Mesenchymal stem cell (in vitro differentiated cells and primary cell): ENCODE data around the gene FAM118A.

ENCODE experiments used
- DNase-seq: peaks from one replicate; pipeline ENCODE4 v3.0.0-alpha.2; 2013
- H2AFZ ChIP-seq: one replicate; pipeline ENCODE4 v1.6.1; 2013; ENCODE audit warnings: low read depth, mild to moderate bottlenecking, control low read depth, inconsistent platforms, low read length, moderate library complexity
- H2AK5ac ChIP-seq: 2 replicates; pipeline ENCODE4 v1.6.1; 2013; ENCODE audit warnings: low read length, moderate library complexity, mild to moderate bottlenecking, inconsistent platforms; ENCODE audit not compliant: severe bottlenecking
- H2BK120ac ChIP-seq: one replicate; pipeline ENCODE4 v1.6.1; 2013; ENCODE audit warnings: low read depth, mild to moderate bottlenecking, inconsistent platforms, low read length, moderate library complexity
- H2BK12ac ChIP-seq, 2 experiments: one replicate each; pipeline ENCODE4 v1.6.1; 2013; ENCODE audit warnings: inconsistent platforms in 2 of 2, low read length in 2 of 2, mild to moderate bottlenecking in 2 of 2, moderate library complexity in 2 of 2, control low read depth in 1 of 2
- H2BK15ac ChIP-seq: one replicate; pipeline ENCODE4 v1.6.1; 2013; ENCODE audit warnings: mild to moderate bottlenecking, low read depth, inconsistent platforms; ENCODE audit not compliant: poor library complexity, severe bottlenecking
- H2BK5ac ChIP-seq: 2 replicates; pipeline ENCODE4 v1.6.1; 2013; ENCODE audit warnings: low read depth, mild to moderate bottlenecking, low read length, control low read depth, inconsistent platforms; ENCODE audit not compliant: poor library complexity, severe bottlenecking
- H3K14ac ChIP-seq, 2 experiments: one replicate each; pipeline ENCODE4 v1.6.1; 2013; ENCODE audit warnings: inconsistent platforms in 2 of 2, low read length in 2 of 2, control low read depth in 1 of 2, mild to moderate bottlenecking in 1 of 2, moderate library complexity in 1 of 2
- H3K18ac ChIP-seq, 2 experiments: one replicate each; pipeline ENCODE4 v1.6.1; 2013; ENCODE audit warnings: inconsistent platforms in 2 of 2, low read length in 2 of 2, control low read depth in 1 of 2, low read depth in 1 of 2, mild to moderate bottlenecking in 1 of 2
- H3K23ac ChIP-seq, 2 experiments: one replicate each; pipeline ENCODE4 v1.6.1; 2013; ENCODE audit warnings: inconsistent platforms in 2 of 2, low read length in 2 of 2, mild to moderate bottlenecking in 2 of 2, moderate library complexity in 2 of 2, control low read depth in 1 of 2
- H3K27ac ChIP-seq: 2 replicates; pipeline ENCODE4 v1.5.1; 2013; ENCODE audit warnings: mild to moderate bottlenecking, moderate library complexity, low read length, control low read depth, inconsistent platforms; ENCODE audit not compliant: poor library complexity, severe bottlenecking
- H3K27me3 ChIP-seq, 2 experiments: 2 replicates each; pipeline versions ENCODE4 v1.6.1 to v1.7.0; 2013; ENCODE audit warnings: low read length in 2 of 2, mild to moderate bottlenecking in 2 of 2, moderate library complexity in 2 of 2, control low read depth in 1 of 2, inconsistent platforms in 1 of 2; ENCODE audit not compliant: control insufficient read depth in 1 of 2, insufficient read depth in 1 of 2
- H3K36me3 ChIP-seq, 2 experiments: 2 replicates each; pipeline versions ENCODE4 v1.6.1 to v1.7.0; 2013; ENCODE audit warnings: low read length in 2 of 2, control low read depth in 1 of 2, inconsistent platforms in 1 of 2, low read depth in 1 of 2, mild to moderate bottlenecking in 1 of 2; ENCODE audit not compliant: insufficient read depth in 2 of 2, control insufficient read depth in 1 of 2
- H3K4ac ChIP-seq, 2 experiments: one replicate each; pipeline ENCODE4 v1.6.1; 2013; ENCODE audit warnings: inconsistent platforms in 2 of 2, low read length in 2 of 2, mild to moderate bottlenecking in 2 of 2, moderate library complexity in 2 of 2, control low read depth in 1 of 2, low read depth in 1 of 2
- H3K4me1 ChIP-seq: 2 replicates; pipeline ENCODE4 v1.6.1; 2013; ENCODE audit warnings: low read depth, low read length, control low read depth; ENCODE audit not compliant: control insufficient read depth, insufficient read depth
- H3K4me2 ChIP-seq: 2 replicates; pipeline ENCODE4 v1.6.1; 2013; ENCODE audit warnings: low read length, mild to moderate bottlenecking, inconsistent platforms; ENCODE audit not compliant: poor library complexity, severe bottlenecking
- H3K4me3 ChIP-seq, 2 experiments: 2 replicates each; pipeline versions ENCODE4 v1.5.1 to v1.7.0; 2013; ENCODE audit warnings: low read length in 2 of 2, mild to moderate bottlenecking in 2 of 2, control low read depth in 1 of 2, low read depth in 1 of 2; ENCODE audit not compliant: insufficient read depth in 1 of 2
- H3K79me1 ChIP-seq: replicated peaks from 2 replicates; pipeline ENCODE4 v1.6.1; 2013; ENCODE audit warnings: mild to moderate bottlenecking, control low read depth, low read length, inconsistent platforms; ENCODE audit not compliant: poor library complexity, severe bottlenecking
- H3K9ac ChIP-seq: 2 replicates; pipeline ENCODE4 v1.7.0; 2013; ENCODE audit warnings: mild to moderate bottlenecking, low read length, moderate library complexity
- H3K9me3 ChIP-seq: 2 replicates; pipeline ENCODE4 v1.7.0; 2013; ENCODE audit warnings: mild to moderate bottlenecking, low read length; ENCODE audit not compliant: control insufficient read depth
- H4K8ac ChIP-seq: one replicate; pipeline ENCODE4 v1.6.1; 2013; ENCODE audit warnings: inconsistent platforms, mild to moderate bottlenecking, low read length, moderate library complexity
- H4K91ac ChIP-seq: one replicate; pipeline ENCODE4 v1.6.1; 2013; ENCODE audit warnings: mild to moderate bottlenecking, low read length, inconsistent platforms
- WGBS: methylation state at CpG from one replicate; pipeline ENCODE4 v1.1.7; 2013; ENCODE audit warnings: mixed read lengths; 5-methylcytosine and 5-hydroxymethylcytosine counted together

The FAM118A gene

DNA sequence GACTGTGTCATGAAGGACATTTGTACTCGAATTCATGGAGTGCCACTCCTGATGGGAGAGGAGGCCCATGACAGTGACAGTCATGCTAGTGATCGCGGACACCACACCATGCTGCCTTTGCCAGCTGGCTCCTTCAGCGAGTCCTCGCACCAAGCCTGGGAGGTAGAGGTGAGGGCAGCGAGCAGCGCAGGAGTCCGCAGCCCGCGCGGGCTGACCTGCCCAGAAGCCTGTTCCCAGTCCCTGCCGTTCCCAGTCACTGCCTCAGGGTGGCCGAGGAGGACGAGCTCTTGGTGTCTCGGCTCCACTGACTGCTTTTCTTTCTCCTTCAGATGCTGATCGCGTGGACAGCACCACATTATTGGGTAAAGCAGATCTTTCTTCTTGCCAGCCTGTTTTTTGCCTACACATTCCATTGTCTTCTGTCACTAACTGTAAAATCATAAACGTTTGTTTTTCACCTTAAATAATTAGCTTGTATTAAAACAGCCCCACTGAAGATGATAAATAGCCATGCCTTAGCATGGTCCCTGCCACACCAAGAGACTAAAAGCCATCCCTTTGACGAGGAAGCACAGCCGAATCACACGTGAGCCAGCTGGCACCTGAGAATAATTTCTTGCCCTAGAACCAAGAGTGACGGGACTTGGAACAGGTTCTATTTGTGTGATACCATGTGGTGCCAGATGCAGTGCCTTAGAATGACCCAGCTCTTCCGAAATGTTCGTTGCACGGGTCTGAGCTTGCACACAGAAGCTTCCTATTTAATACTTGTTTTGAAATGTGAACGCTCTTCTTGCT is 25.5 kb downstream of the FAM118A start:
- no peak overlapping the region for H4K8ac ChIP-seq
- WGBS: 78% methylated on average over 26 of the region's 26 CpGs

DNA sequence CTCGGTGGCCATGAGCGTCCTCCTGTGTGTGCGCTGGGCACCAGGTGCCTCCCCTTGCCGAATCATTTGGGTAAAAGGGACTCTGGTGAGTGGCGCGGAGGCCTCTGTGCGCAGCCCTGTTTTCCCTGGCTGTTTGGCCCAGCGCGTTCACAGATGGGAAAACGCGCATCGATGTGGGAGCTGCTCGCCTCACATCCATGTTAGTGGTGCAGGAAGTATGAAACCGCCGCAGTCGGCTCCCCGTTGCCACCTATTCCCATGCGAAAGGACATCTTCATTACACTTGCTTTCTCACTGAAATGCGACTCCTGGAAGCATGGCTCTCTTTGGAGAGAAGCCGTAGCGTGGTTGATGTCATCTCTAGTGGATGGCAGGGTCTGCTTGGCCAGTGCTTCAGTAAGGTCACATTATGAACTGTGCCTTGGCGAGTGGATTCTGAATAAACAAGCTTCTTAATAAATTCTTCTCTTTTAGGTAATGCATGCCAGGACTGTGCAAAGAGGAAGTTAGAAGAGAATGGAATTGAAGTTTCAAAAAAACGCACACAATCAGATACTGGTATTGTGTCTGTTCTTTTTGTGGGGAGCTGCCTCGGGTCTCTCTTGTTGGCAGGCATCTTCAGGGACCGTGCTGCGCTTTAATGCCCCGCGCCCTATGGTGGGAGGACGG is 26.3 kb downstream of the FAM118A start:
- no peak overlapping the region for H2AK5ac ChIP-seq
- no peak for DNase-seq
- no peak overlapping the region for H3K14ac ChIP-seq
- 96% methylated on average over 29 of the region's 29 CpGs for WGBS
- H3K9me3 ChIP-seq: no peaks in the 10 kb centered on the region
- H3K36me3 ChIP-seq: peaks cover 60 to 86% of the 10 kb centered on the region in 2 experiments
- no peak overlapping the region for H3K4me2 ChIP-seq
- H4K91ac ChIP-seq: no peak overlapping the region
- no peak overlapping the region for H3K4ac ChIP-seq
- no peak overlapping the region for H3K18ac ChIP-seq
- peaks cover 2% of the 10 kb centered on the region for H3K4me1 ChIP-seq
- H3K27me3 ChIP-seq: no peaks in the 10 kb centered on the region
- no peak overlapping the region for H3K4me3 ChIP-seq
- H2BK15ac ChIP-seq: no peak overlapping the region
- no peak overlapping the region for H2BK5ac ChIP-seq
- H3K23ac ChIP-seq: no peak overlapping the region
- no peak overlapping the region for H3K27ac ChIP-seq
- no peaks in the 10 kb centered on the region for H3K79me1 ChIP-seq
- H4K8ac ChIP-seq: no peak overlapping the region
- H2BK120ac ChIP-seq: no peak overlapping the region
- H2AFZ ChIP-seq: no peak overlapping the region
- H2BK12ac ChIP-seq: no peak overlapping the region
- no peak overlapping the region for H3K9ac ChIP-seq

More for the DNA sequence above, 25.5 kb downstream of the FAM118A start:
- Histone ChIP-seq H2BK15ac (no peak overlapping the region), H3K4me1 (peaks cover 2% of the 10 kb centered on the region), H3K14ac (no peak overlapping the region), H3K4me3 (no peak overlapping the region), H2BK120ac (no peak overlapping the region), H3K9ac (no peak overlapping the region), H2BK5ac (no peak overlapping the region), H3K18ac (no peak overlapping the region), H3K36me3 (peaks cover 64 to 86% of the 10 kb centered on the region in 2 experiments), H3K23ac (no peak overlapping the region), H2BK12ac (no peak overlapping the region), H3K4me2 (no peak overlapping the region), H4K91ac (no peak overlapping the region), H3K9me3 (no peaks in the 10 kb centered on the region), H3K27ac (no peak overlapping the region), H3K27me3 (no peaks in the 10 kb centered on the region), H2AK5ac (no peak overlapping the region), H2AFZ (no peak overlapping the region), H3K4ac (no peak overlapping the region), H3K79me1 (no peaks in the 10 kb centered on the region)
- no peak for DNase-seq

GRCh38 chr22:45336971-45337431 is 27.3 kb downstream of the FAM118A start:
- Histone ChIP-seq H3K4me3 (no peak overlapping the region), H3K9me3 (no peaks in the 10 kb centered on the region), H2BK5ac (no peak overlapping the region), H3K79me1 (no peaks in the 10 kb centered on the region), H4K8ac (no peak overlapping the region), H3K27me3 (no peaks in the 10 kb centered on the region), H3K27ac (no peak overlapping the region), H3K18ac (no peak overlapping the region), H2AK5ac (no peak overlapping the region), H2AFZ (no peak overlapping the region), H4K91ac (no peak overlapping the region), H3K4me1 (peaks cover under 1% of the 10 kb centered on the region), H2BK15ac (no peak overlapping the region), H3K23ac (no peak overlapping the region), H2BK120ac (no peak overlapping the region), H3K36me3 (peaks cover 55 to 88% of the 10 kb centered on the region in 2 experiments), H3K14ac (no peak overlapping the region), H3K4ac (no peak overlapping the region), H3K9ac (no peak overlapping the region), H3K4me2 (no peak overlapping the region), H2BK12ac (no peak overlapping the region)
- no peak for DNase-seq
- WGBS: 94% methylated on average over 15 of the region's 18 CpGs

DNA sequence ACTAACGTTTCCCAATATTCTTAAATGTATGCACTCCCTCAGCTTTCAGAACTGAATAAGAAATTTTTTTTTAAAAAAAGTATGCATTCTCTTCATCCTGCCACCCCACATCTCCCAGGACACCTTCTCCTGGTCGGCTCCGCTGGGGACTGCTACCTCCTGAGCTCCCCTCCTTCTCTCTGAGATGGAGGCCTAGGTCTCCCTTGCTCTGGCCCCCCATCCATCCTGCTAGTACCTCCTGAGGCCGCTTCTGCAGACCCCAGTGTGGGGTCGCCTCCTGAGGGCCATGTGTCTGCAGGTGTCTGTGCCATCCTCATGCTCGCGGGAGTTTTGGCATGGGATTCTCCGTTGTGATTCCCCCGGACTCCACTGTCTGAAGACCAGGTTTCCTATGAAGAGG is 27.8 kb downstream of the FAM118A start:
- WGBS: 98% methylated on average over 9 of the region's 9 CpGs
- no peak overlapping the region for H2BK15ac ChIP-seq

More for the DNA sequence above, 27.8 kb downstream of the FAM118A start:
- H3K14ac ChIP-seq: no peak overlapping the region
- no peak overlapping the region for H3K4me3 ChIP-seq
- H2BK5ac ChIP-seq: no peak overlapping the region
- no peak overlapping the region for H4K91ac ChIP-seq
- H3K79me1 ChIP-seq: no peaks in the 10 kb centered on the region
- no peak overlapping the region for H4K8ac ChIP-seq
- no peak overlapping the region for H3K4me2 ChIP-seq
- no peak overlapping the region for H3K18ac ChIP-seq
- H3K27me3 ChIP-seq: no peaks in the 10 kb centered on the region
- no peak overlapping the region for H2AK5ac ChIP-seq
- H2BK12ac ChIP-seq: no peak overlapping the region
- no peak overlapping the region for H3K27ac ChIP-seq
- no peak overlapping the region for H3K23ac ChIP-seq
- no peak overlapping the region for H2BK120ac ChIP-seq
- H3K36me3 ChIP-seq: peaks cover 52 to 86% of the 10 kb centered on the region in 2 experiments
- H3K9ac ChIP-seq: no peak overlapping the region
- H2AFZ ChIP-seq: no peak overlapping the region
- H3K4ac ChIP-seq: no peak overlapping the region
- H3K4me1 ChIP-seq: no peaks in the 10 kb centered on the region
- no peaks in the 10 kb centered on the region for H3K9me3 ChIP-seq
- DNase-seq: no peak
